ENCODE measurements around the gene TAPBP.
A peak's percentile ranks its signal among the peaks of the same experiment; 100 is the strongest.
"Not testable (repeated sequence)": the region's sequence is repeated elsewhere in the genome, so short reads cannot be mapped to it uniquely, and the experiment has no call there.

TAPBP gene

DNA sequence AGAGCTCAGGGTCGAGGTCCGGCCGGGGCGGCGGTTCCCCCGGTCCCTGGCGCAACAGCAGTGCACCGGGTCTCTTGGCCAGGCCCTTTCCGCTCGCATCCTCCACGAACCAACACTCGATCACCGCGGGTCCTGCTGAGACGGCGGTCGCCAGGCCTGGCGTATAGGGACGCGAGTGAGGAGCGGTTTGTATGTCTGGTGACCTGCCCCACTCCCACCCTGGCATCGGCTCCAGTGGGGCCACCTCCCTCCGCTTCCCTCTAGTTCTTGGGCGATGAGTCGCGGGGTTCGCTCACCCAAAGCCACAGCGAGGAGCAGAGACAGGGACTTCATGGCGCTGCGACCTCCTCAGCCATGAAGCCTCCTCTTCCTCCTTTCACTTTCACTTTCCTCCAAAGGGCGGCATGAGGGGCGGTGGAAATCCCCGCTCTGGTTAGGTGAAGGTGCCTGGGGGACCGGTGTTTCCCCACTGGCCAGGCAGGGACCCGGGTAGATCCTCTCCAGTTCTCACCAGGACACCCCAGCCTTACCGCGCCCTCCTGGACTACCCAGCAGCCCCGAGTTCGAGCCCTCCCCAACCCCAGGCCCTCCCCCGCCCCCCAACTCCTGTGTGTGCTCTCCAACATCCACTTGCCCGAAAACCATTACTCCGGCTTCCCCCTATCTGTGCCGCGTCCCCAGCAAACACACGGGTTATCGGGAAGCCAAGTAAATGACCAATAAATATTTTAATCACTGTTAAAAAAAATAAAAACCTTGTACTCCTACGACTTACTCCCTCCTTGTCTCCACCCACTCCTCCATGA is at the start of gene TAPBP:
Gene TAPBP, minus strand, starts transcription at position 370 of the 806 bp plus-strand sequence. Its CDS starts 37 bp downstream, at position 333.
- peak; percentile 51 for DNase-seq

GRCh38 chr6:33363486-33363885 is 49.6 kb upstream of the TAPBP start:
- not testable (repeated sequence) for DNase-seq

DNA sequence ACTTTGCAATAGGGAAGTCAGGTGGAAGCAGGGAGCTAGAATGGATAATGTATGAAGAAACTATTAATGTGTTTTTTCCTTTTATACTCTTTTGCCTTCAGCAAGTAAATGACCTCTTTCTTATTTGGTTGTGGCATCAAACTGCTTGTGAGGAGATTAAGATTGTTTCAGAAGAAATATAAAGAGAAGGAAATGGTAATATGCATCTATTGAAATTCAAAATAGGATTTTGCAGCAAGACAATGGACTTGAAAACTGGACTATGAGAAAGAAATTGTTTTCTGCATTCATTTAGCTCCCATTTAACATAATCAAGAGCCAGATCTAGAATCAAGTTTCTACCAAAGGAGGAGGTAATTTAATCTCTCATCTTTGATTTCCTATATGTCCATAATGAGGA is 45.5 kb upstream of the TAPBP start:
- DNase-seq: no peak

DNA sequence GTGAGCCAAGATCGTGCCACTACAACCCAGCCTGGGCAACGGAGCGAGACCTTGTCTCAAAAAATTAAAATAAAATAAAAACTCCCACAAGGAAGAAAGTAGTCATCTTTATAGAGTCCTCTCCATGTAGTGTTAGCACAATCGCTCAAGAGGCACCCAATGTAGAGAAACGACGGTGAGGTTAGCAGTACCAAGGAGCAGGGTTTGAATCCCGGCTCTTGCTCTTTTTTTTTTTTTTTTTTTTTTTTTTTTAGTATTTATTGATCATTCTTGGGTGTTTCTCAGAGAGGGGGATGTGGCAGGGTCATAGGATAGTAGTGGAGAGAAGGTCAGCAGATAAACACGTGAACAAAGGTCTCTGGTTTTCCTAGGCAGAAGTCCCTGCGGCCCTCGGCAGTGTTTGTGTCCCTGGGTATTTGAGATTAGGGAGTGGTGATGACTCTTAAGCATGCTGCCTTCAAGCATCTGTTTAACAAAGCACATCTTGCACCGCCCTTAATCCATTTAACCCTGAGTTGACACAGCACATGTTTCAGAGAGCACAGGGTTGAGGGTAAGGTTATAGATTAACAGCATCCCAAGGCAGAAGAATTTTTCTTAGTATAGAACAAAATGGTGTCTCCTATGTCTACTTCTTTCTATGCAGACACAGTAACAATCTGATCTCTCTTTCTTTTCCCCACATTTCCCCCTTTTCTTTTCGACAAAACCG is 43.4 kb upstream of the TAPBP start:
- not testable (repeated sequence) for DNase-seq

GRCh38 chr6:33356295-33356694 is 42.4 kb upstream of the TAPBP start:
- no peak for DNase-seq

GRCh38 chr6:33355860-33356259 is 42.0 kb upstream of the TAPBP start:
- not testable (repeated sequence) for DNase-seq

DNA sequence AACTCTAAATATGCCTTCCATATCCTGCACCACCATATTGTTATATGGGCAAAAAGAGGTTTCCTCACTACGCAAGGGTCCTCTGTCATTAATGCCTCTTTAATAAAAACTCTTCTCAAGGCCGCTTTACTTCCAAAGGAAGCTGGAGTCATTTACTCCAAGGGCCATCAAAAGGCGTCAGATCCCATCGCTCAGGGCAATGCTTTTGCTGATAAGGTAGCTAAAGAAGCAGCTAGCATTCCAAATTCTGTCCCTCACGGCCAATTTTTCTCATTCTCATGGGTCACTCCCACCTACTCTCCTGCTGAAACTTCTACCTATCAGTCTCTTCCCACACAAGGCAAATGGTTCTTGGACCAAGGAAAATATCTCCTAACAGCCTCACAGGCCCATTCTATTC is 33.9 kb upstream of the TAPBP start:
- no peak for DNase-seq

DNA sequence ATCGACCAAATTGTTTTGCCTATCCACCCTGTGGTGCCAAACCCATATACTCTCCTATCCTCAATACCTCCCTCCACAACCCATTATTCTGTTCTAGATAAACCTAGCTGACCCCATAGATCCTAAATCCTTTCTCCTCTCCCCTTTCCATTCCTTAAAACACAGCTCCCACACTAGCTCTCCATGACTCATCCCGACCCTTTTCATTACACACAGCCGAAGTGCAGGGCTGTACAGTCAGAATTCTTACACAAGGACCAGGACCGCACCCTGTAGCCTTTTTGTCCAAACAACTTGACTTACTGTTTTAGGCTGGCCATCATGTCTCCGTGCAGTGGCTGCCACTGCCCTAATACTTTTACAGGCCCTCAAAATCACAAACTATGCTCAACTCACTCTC is 33.1 kb upstream of the TAPBP start:
- DNase-seq: not testable (repeated sequence)

DNA sequence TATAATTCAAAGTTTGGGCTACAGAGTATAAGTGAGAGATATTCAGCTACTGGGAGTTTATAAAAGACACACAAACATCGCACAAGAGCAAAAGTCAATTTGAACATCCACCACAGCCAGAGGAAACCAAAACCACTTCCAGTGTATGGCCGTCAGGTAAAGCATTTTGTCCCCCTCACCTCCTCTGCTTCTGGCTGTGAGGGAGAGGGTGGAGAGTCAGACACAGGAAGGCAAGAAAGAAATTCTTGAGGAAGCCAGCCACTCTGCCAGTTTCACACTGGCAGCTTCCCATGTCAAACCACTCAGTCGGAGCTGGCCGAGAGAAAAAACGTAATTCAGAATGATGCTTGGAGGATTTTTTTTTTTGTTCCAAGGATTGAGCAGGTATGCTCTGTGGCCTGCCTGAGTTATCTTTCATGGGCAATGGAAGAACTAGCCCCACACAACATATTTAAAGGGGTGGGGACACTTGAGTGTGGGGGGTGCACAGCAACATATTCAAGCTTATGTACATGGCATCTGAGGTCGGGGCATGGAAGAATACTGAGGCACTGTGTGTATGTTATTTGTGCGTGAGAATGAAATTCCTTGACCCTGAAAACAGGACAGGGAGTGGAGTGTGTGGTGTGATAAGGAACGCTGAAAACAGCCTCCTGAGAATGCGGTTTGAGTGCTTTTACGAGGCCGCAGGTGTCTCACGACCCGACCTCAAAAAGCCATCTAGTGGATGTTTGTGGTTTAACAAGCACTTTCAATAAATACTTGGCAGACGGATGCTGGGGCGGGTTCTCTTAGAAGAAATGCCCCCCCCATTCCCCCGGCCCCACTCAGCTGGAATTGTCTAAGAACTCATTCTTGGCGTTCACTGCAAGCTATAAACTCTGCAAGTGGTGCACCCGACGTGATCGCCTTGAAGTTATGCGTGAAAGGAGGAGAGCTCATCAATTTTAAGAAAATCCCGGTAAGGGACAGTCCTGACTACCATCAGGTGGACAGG is 31.1 kb upstream of the TAPBP start:
- DNase-seq: peak; percentile 62

DNA sequence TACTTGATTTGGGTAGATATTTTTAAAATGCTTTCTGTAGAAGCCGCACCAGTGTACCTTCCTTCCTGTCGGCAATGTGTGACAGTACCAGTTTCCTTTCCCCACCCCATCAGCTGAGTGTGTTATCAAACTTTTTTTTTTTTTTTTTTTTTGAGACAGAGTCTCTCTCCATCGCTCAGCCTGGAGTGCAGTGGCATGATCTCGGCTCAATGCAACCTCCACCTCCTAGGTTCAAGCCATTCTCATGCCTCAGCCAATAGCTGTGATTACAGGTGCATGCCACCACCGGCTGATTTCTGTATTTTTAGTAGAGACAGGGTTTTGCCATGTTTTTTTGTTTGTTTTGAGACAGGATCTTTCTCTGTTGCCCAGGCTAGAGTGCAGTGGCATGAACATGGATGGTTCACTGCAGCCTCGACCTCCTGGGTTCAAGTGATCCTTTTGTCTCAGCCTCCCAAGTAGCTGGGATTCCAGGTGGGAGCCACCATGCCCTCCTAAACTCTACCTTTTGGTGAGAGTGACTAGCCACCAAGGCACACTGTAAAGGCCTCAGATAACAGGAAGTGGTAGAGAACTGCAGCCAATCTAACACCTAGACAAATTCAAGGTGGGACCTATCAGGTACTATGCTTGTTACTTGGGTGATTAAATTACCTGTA is 30.2 kb upstream of the TAPBP start:
- no peak for DNase-seq

DNA sequence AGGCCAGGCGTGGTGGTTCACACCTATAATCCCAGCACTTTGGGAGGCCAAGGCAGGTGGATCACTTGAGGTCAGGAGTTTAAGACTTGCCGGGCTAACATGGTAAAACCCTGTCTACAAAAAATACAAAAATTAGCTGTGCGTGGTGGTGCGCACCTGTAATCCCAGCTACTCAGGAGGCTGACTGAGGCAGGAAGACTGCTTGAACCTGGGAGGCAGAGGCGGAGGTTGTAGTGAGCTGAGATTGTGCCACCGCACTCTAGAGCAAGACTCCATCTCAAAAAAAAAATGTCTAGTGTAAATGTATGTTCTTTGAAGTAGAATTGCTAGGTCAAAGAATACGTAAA is 29.7 kb upstream of the TAPBP start:
- not testable (repeated sequence) for DNase-seq

DNA sequence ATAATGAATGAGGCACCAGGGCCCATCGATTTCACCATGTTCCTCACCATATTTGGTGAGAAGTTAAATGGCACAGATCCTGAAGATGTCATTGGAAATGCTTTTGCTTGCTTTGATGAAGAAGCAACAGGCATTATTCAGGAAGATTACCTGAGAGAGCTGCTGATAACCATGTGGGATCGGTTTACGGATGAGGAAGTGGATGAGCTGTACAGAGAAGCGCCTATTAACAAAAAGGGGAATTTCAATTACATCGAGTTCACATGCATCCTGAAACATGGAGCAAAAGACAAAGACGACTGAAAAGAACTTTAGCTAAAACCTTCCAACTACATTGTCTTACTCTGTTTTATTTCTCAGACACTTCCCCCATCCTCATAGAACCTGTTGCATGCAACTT is 25.3 kb upstream of the TAPBP start:
- no peak for DNase-seq

DNA sequence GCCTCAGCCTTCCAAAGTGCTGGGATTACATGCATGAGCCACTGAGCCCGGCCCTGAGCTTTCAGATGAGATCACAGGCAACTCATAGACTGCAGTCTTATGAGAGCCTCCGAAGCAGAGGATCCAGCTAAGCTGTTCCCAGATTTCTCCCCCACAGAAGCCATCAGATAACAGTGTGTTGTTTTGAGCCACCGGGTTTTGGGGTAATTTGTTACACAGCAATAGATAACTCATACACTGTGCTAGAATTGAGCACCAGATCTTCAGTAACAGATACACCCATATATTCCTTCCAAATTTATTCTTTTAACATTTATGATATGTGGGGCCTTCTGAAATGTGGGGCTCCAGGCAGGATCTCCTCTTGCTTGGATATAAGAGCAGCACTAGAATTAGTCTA is 22.6 kb upstream of the TAPBP start:
- no peak for DNase-seq

- DNase-seq: no peak
These were observed 22.0 kb upstream of the TAPBP start for GRCh38 chr6:33335916-33336315.

- no peak for DNase-seq
These were observed 19.8 kb upstream of the TAPBP start for GRCh38 chr6:33333666-33334065.

GRCh38 chr6:33330736-33331135 is 16.9 kb upstream of the TAPBP start:
- no peak for DNase-seq

GRCh38 chr6:33329058-33329457 is 15.2 kb upstream of the TAPBP start:
- DNase-seq: no peak

GRCh38 chr6:33324125-33324524 is 10.2 kb upstream of the TAPBP start:
- DNase-seq: no peak

DNA sequence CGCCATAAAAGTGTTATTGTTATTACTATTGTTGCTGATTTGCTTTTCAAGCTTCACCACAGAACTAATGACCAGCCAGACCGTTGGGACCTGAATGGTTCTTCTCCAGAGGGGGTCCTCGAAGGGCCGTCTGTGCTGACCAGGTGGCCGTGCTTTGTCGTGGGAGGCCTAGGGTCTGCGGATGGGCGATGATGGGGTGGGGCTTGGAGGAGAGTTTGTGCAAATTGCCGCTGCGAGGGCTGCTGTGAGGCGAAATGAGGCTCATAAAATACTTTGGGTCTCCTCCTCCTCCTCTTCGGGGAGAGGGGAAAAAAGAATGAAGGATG is 9.7 kb upstream of the TAPBP start:
- no peak for DNase-seq

DNA sequence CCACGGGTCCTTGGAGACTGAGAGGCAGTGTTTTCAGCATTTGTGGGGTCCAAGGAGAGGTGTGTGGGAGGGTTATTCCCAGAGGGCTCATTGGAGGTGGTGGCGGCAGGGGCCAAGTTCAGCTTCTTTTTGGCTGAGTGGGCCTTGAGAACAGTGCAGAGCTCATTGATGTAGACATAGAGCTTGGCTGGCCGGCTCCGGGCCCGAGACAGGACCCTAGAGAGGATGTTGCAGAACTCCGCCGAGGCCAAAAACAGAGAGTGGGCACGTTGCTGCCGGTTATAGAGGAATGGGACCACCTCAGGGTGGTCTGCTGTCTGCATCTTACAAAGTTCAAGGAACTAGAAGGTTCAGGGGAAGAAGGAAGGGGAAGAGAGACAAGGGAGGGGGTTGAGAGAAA is 7.3 kb upstream of the TAPBP start:
- DNase-seq: no peak

- no peak for DNase-seq
These were observed 6.7 kb upstream of the TAPBP start for GRCh38 chr6:33320315-33321181.

GRCh38 chr6:33319939-33320314 is 6.0 kb upstream of the TAPBP start:
- no peak for DNase-seq
